Liver (tissue), 9 donors: Measurements from ENCODE around the gene MAP4K4. TPM values are rescaled to one million over a fixed set of nuclear protein-coding genes. Genes with fewer than 3 reads are reported as not detected.

Source experiments
- DNase-seq: peaks from one replicate; pipeline ENCODE4 v3.0.0-alpha.2; 2017; ENCODE audit warnings: low spot score
- H3K27ac ChIP-seq, 2 donors: one replicate each; pipeline ENCODE4 v1.7.0; 2013; ENCODE audit warnings: inconsistent platforms in 2 of 2, low read length in 2 of 2, control low read depth in 1 of 2, low read depth in 1 of 2, mild to moderate bottlenecking in 1 of 2
- H3K27me3 ChIP-seq, 4 donors: one replicate each; pipeline versions ENCODE4 v1.6.1 to v1.7.0; 2013; ENCODE audit warnings: low read length in 3 of 4, inconsistent platforms in 1 of 4, mild to moderate bottlenecking in 1 of 4, moderate library complexity in 1 of 4; ENCODE audit not compliant: control insufficient read depth in 4 of 4, insufficient read depth in 4 of 4
- H3K36me3 ChIP-seq, 4 donors: one replicate each; pipeline versions ENCODE4 v1.6.1 to v1.7.0; 2013; ENCODE audit warnings: low read length in 3 of 4, mild to moderate bottlenecking in 3 of 4, low read depth in 1 of 4, moderate library complexity in 1 of 4; ENCODE audit not compliant: control insufficient read depth in 4 of 4, insufficient read depth in 3 of 4
- H3K4me1 ChIP-seq, 4 donors: one replicate each; pipeline versions ENCODE4 v1.6.1 to v1.7.0; 2013; ENCODE audit warnings: low read length in 3 of 4, mild to moderate bottlenecking in 3 of 4, moderate library complexity in 1 of 4; ENCODE audit not compliant: control insufficient read depth in 4 of 4, insufficient read depth in 4 of 4
- H3K4me3 ChIP-seq, 3 donors: one replicate each; pipeline versions ENCODE4 v1.6.1 to v1.7.0; 2013; ENCODE audit warnings: low read length in 3 of 3, control low read depth in 1 of 3, low read depth in 1 of 3, mild to moderate bottlenecking in 1 of 3
- H3K9ac ChIP-seq, 2 donors: one replicate each; pipeline ENCODE4 v1.7.0; 2013; ENCODE audit warnings: low read length in 2 of 2, mild to moderate bottlenecking in 2 of 2, moderate library complexity in 2 of 2, control low read depth in 1 of 2, low read depth in 1 of 2
- H3K9me3 ChIP-seq, 4 donors: one replicate each; pipeline versions ENCODE4 v1.6.1 to v1.7.0; 2013; ENCODE audit warnings: low read length in 3 of 4; ENCODE audit not compliant: control insufficient read depth in 4 of 4
- ATF3 ChIP-seq: IDR thresholded peaks from 2 replicates; pipeline ENCODE4 v1.6.1; 2016; ENCODE audit warnings: antibody characterized with exemption
- CTCF ChIP-seq: fragments of 150-350 bp; IDR thresholded peaks from 2 replicates; pipeline ENCODE4 v1.5.1; 2017; ENCODE audit warnings: improper control_type of control experiment, low read depth, low read length; ENCODE audit not compliant: missing input control
- EGR1 ChIP-seq, 2 donors: IDR thresholded peaks; 2 replicates each; pipeline ENCODE4 v1.6.1; 2016 to 2018; ENCODE audit warnings: antibody characterized with exemption in 2 of 2, low read depth in 2 of 2
- FOXA1 ChIP-seq: IDR thresholded peaks from 2 replicates; pipeline ENCODE4 v1.6.1; 2016; ENCODE audit warnings: antibody characterized with exemption
- FOXA2 ChIP-seq: IDR thresholded peaks from 2 replicates; pipeline ENCODE4 v1.6.1; 2016; ENCODE audit warnings: antibody characterized with exemption
- HNF4G ChIP-seq: IDR thresholded peaks from 2 replicates; pipeline ENCODE4 v1.6.1; 2016; ENCODE audit warnings: antibody characterized with exemption
- MAX ChIP-seq: IDR thresholded peaks from 2 replicates; pipeline ENCODE4 v1.6.1; 2016; ENCODE audit warnings: antibody characterized with exemption
- NR2F2 ChIP-seq: IDR thresholded peaks from 2 replicates; pipeline ENCODE4 v1.6.1; 2016; ENCODE audit warnings: antibody characterized with exemption
- RAD21 ChIP-seq, 2 donors: IDR thresholded peaks; 2 replicates each; pipeline ENCODE4 v1.6.1; 2016; ENCODE audit warnings: antibody characterized with exemption in 2 of 2, mild to moderate bottlenecking in 2 of 2
- REST ChIP-seq: IDR thresholded peaks from 2 replicates; pipeline ENCODE4 v1.6.1; 2016; ENCODE audit warnings: antibody characterized with exemption, mild to moderate bottlenecking
- RXRA ChIP-seq, 2 donors: IDR thresholded peaks; 2 replicates each; pipeline ENCODE4 v1.6.1; 2017 to 2018; ENCODE audit warnings: antibody characterized with exemption in 2 of 2, mild to moderate bottlenecking in 1 of 2
- SP1 ChIP-seq: IDR thresholded peaks from 2 replicates; pipeline ENCODE4 v1.6.1; 2018; ENCODE audit warnings: antibody characterized with exemption, mild to moderate bottlenecking
- TAF1 ChIP-seq: conservative IDR thresholded peaks from 2 replicates; pipeline ENCODE4 v1.6.1; 2016; ENCODE audit warnings: antibody characterized with exemption, mild to moderate bottlenecking
- ZBTB33 ChIP-seq: IDR thresholded peaks from 2 replicates; pipeline ENCODE4 v1.6.1; 2016; ENCODE audit warnings: antibody characterized with exemption
- WGBS: extraction: QIAGEN DNeasy Blood & Tissue Kit; methylation state at CpG from one replicate; pipeline ENCODE4 v1.1.7; 2013; 5-methylcytosine and 5-hydroxymethylcytosine counted together
- polyA plus RNA-seq, 2 donors: library from polyadenylated mRNA; stranded (reverse) in 1 of 2; unstranded in 1 of 2; fragments of 200-250 nt in 1 of 2; fragments of >200 nt in 1 of 2; fragmentation: Nextera tagmentation in 1 of 2; extraction: Ambion mirVana in 1 of 2; gene quantifications; one replicate each; pipeline versions ENCODE4 v1.2.1 to v1.2.3, GENCODE V29; 2013 to 2015
- total RNA-seq, 2 donors: library from RNA; depleted of rRNA; stranded (reverse); fragments of >200 nt; gene quantifications; one replicate each; pipeline ENCODE4 v1.2.3, GENCODE V29; 2014
- donor health status: healthy.
- donor health status: healthy.
- donor health status: healthy.
- donor health status: healthy.
- donor health status: healthy.

Gene MAP4K4
- total and polyA plus RNA-seq, 4 donors, result 9.1 to 40.0 (median 23.6) TPM

DNA sequence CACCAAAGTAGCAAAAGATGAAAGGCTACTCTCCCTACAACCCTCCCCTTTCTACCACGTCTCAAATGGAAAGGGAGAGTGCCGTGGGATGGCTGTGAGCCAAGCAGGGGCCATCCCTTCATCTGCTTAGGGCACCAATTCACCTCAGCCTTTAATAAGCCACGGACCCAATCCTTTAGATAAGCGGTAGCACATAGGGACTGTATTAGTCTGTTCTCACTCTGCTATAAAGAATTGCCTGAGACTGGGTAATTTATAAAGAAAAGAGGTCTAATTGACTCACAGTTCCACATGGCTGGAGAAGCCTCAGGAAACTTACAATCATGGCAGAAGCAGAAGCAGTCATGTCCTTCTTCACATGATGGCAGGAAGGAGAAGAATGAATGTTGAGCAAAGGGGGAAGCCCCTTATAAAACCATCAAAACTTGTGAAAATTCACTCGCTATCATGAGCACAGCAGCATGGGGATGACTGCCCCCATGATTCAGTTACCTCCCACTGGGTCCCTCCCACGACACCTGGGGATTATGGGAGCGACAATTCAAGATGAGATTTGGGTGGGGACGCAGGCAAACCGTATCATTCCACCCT is 208.3 kb downstream of the MAP4K4 start:
- no peaks in the 10 kb centered on the region for H3K36me3 ChIP-seq
- no peaks in the 10 kb centered on the region for H3K27me3 ChIP-seq
- no peak overlapping the region for H3K9ac ChIP-seq
- no peak overlapping the region for H3K27ac ChIP-seq
- peaks cover 0 to 8% (median 2%) of the 10 kb centered on the region in 4 donors for H3K9me3 ChIP-seq
- 85% methylated on average over 9 of the region's 9 CpGs for WGBS
- DNase-seq, result no peak
- TF ChIP-seq SP1, result no peak
- no peak for TF ChIP-seq ATF3
- TF ChIP-seq CTCF, result no peak
- no peak for TF ChIP-seq HNF4G
- no peak for TF ChIP-seq TAF1
- no peak for TF ChIP-seq RXRA (IDR thresholded peaks at IDR 0.05)
- no peak for TF ChIP-seq MAX
- no peak for TF ChIP-seq ZBTB33
- TF ChIP-seq FOXA2, result no peak
- no peaks in the 10 kb centered on the region for H3K4me1 ChIP-seq
- no peak overlapping the region for H3K4me3 ChIP-seq

- TF ChIP-seq ZBTB33, result no peak
These were observed 212.3 kb downstream of the MAP4K4 start for GRCh38 chr2:101909760-101910159.

GRCh38 chr2:101912545-101912944 is 215.0 kb downstream of the MAP4K4 start:
- Histone ChIP-seq H3K27me3 (no peaks in the 10 kb centered on the region), H3K9me3 (peaks cover 0 to 3% (median 2%) of the 10 kb centered on the region in 4 donors), H3K4me3 (no peak overlapping the region), H3K4me1 (no peaks in the 10 kb centered on the region), H3K36me3 (no peaks in the 10 kb centered on the region), H3K27ac (no peak overlapping the region), H3K9ac (no peak overlapping the region)
- WGBS, result 67% methylated on average over 2 of the region's 2 CpGs
- DNase-seq, result no peak
- no peak for TF ChIP-seq ZBTB33
- TF ChIP-seq REST, result no peak
- no peak for TF ChIP-seq FOXA1
- no peak for TF ChIP-seq EGR1 (IDR thresholded peaks at IDR 0.05; ENCODE audit: low read depth in 2 of 2)
- TF ChIP-seq RXRA (IDR thresholded peaks at IDR 0.05), result no peak
- no peak for TF ChIP-seq FOXA2
- TF ChIP-seq NR2F2, result no peak
- TF ChIP-seq TAF1, result no peak
- no peak for TF ChIP-seq RAD21 (IDR thresholded peaks at IDR 0.05)
- TF ChIP-seq MAX, result no peak

More at GRCh38 chr2:101909760-101910159, 212.3 kb downstream of the MAP4K4 start:
- Histone ChIP-seq H3K27me3 (no peaks in the 10 kb centered on the region), H3K27ac (no peak overlapping the region), H3K9me3 (peaks cover 0 to 8% (median 2%) of the 10 kb centered on the region in 4 donors), H3K9ac (no peak overlapping the region), H3K4me3 (no peak overlapping the region), H3K4me1 (no peaks in the 10 kb centered on the region), H3K36me3 (no peaks in the 10 kb centered on the region)
- WGBS, result 89% methylated on average over 1 of the region's 1 CpG
- no peak for DNase-seq
